ENCODE data around the gene PTPN1.
A peak's percentile ranks its signal among the peaks of the same experiment; 100 is the strongest.
"Not testable (repeated sequence)": the region's sequence is repeated elsewhere in the genome, so short reads cannot be mapped to it uniquely, and the experiment has no call there.

Gene PTPN1

GRCh38 chr20:50611128-50611810 is 101.1 kb downstream of the PTPN1 start:
- Histone ChIP-seq H3K9me3 (ENCODE audit: control insufficient read depth, low read length) (no peaks in the 10 kb centered on the region), H3K9ac (ENCODE audit: low read length) (peak overlapping the region; percentile 20), H3K4me3 (ENCODE audit: low read length) (no peak overlapping the region), H3K4me1 (ENCODE audit: control insufficient read depth, insufficient read depth, low read length) (peaks cover 9% of the 10 kb centered on the region), H3K36me3 (ENCODE audit: control insufficient read depth, insufficient read depth, low read length, severe bottlenecking) (peaks cover 66% of the 10 kb centered on the region), H3K27me3 (replicated peaks; ENCODE audit: control insufficient read depth, insufficient read depth, low read length) (no peaks in the 10 kb centered on the region)
- DNase-seq (ENCODE audit: low read depth) = no peak

GRCh38 chr20:50613438-50614169 is 103.4 kb downstream of the PTPN1 start:
- Histone ChIP-seq H3K9ac (ENCODE audit: low read length) (no peak overlapping the region), H3K9me3 (ENCODE audit: control insufficient read depth, low read length) (no peaks in the 10 kb centered on the region), H3K27me3 (replicated peaks; ENCODE audit: control insufficient read depth, insufficient read depth, low read length) (no peaks in the 10 kb centered on the region), H3K4me1 (ENCODE audit: control insufficient read depth, insufficient read depth, low read length) (peaks cover 9% of the 10 kb centered on the region), H3K36me3 (ENCODE audit: control insufficient read depth, insufficient read depth, low read length, severe bottlenecking) (peaks cover 57% of the 10 kb centered on the region), H3K4me3 (ENCODE audit: low read length) (no peak overlapping the region)
- DNase-seq (ENCODE audit: low read depth) = no peak

DNA sequence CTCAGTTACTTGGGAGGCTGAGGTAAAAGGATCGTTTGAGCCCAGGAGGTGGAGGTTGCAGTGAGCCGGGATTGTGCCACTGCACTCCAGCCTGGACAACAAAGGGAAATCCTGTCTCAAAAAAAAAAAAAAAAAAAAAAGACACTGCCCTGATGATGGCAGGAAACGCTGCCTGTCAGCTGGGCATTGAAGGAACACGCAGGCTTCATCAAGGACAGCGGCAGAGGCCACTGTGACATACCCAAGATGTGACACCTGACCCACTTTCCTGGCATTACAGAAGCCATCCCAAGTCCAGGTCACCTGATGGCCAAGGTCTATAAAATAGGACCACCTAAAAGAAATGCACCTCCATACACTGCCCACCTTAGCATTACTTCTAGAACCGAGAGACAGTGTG is 105.2 kb downstream of the PTPN1 start:
- H3K4me3 ChIP-seq (ENCODE audit: low read length) = no peak overlapping the region
- DNase-seq (ENCODE audit: low read depth) = no peak
- H3K9me3 ChIP-seq (ENCODE audit: control insufficient read depth, low read length) = no peaks in the 10 kb centered on the region
- no peaks in the 10 kb centered on the region for H3K27me3 ChIP-seq (replicated peaks; ENCODE audit: control insufficient read depth, insufficient read depth, low read length)
- no peak overlapping the region for H3K9ac ChIP-seq (ENCODE audit: low read length)
- H3K4me1 ChIP-seq (ENCODE audit: control insufficient read depth, insufficient read depth, low read length) = peaks cover 9% of the 10 kb centered on the region
- peaks cover 61% of the 10 kb centered on the region for H3K36me3 ChIP-seq (ENCODE audit: control insufficient read depth, insufficient read depth, low read length, severe bottlenecking)

DNA sequence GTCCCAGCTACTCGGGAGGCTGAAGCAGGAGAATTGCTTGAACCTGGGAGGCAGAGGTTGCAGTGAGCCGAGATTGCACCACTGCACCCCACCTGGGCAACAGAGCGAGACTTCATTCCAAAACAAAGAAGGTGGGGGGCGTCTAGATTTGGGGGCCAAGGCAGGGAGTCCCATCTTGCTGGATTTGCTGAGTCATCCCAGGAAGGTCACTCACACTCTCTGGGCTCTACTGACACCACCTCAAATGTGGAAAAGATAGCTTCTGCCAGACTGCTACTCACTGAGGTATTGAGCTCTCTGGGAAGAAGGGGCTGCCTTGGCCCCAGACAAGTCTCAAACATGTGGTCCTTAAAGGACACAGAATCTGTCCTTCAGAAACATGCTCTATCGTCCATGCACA is 106.8 kb downstream of the PTPN1 start:
- peaks cover 72% of the 10 kb centered on the region for H3K36me3 ChIP-seq (ENCODE audit: control insufficient read depth, insufficient read depth, low read length, severe bottlenecking)
- H3K9ac ChIP-seq (ENCODE audit: low read length) = no peak overlapping the region
- H3K27me3 ChIP-seq (replicated peaks; ENCODE audit: control insufficient read depth, insufficient read depth, low read length) = no peaks in the 10 kb centered on the region
- H3K9me3 ChIP-seq (ENCODE audit: control insufficient read depth, low read length) = peaks cover 8% of the 10 kb centered on the region
- DNase-seq (ENCODE audit: low read depth) = no peak
- no peak overlapping the region for H3K4me3 ChIP-seq (ENCODE audit: low read length)
- H3K4me1 ChIP-seq (ENCODE audit: control insufficient read depth, insufficient read depth, low read length) = no peaks in the 10 kb centered on the region

GRCh38 chr20:50618537-50618936 is 108.4 kb downstream of the PTPN1 start:
- peaks cover 60% of the 10 kb centered on the region for H3K36me3 ChIP-seq (ENCODE audit: control insufficient read depth, insufficient read depth, low read length, severe bottlenecking)
- no peak for DNase-seq (ENCODE audit: low read depth)
- H3K27me3 ChIP-seq (replicated peaks; ENCODE audit: control insufficient read depth, insufficient read depth, low read length) = no peaks in the 10 kb centered on the region
- no peaks in the 10 kb centered on the region for H3K4me1 ChIP-seq (ENCODE audit: control insufficient read depth, insufficient read depth, low read length)
- H3K4me3 ChIP-seq (ENCODE audit: low read length) = no peak overlapping the region
- H3K9ac ChIP-seq (ENCODE audit: low read length) = no peak overlapping the region
- peaks cover 8% of the 10 kb centered on the region for H3K9me3 ChIP-seq (ENCODE audit: control insufficient read depth, low read length)

GRCh38 chr20:50620459-50620858 is 110.3 kb downstream of the PTPN1 start:
- not testable (repeated sequence) for H3K9me3 ChIP-seq (ENCODE audit: control insufficient read depth, low read length); DNase-seq (ENCODE audit: low read depth); H3K27me3 ChIP-seq (replicated peaks; ENCODE audit: control insufficient read depth, insufficient read depth, low read length); H3K4me1 ChIP-seq (ENCODE audit: control insufficient read depth, insufficient read depth, low read length); H3K4me3 ChIP-seq (ENCODE audit: low read length); H3K9ac ChIP-seq (ENCODE audit: low read length)
- peaks cover 44% of the 10 kb centered on the region for H3K36me3 ChIP-seq (ENCODE audit: control insufficient read depth, insufficient read depth, low read length, severe bottlenecking)

DNA sequence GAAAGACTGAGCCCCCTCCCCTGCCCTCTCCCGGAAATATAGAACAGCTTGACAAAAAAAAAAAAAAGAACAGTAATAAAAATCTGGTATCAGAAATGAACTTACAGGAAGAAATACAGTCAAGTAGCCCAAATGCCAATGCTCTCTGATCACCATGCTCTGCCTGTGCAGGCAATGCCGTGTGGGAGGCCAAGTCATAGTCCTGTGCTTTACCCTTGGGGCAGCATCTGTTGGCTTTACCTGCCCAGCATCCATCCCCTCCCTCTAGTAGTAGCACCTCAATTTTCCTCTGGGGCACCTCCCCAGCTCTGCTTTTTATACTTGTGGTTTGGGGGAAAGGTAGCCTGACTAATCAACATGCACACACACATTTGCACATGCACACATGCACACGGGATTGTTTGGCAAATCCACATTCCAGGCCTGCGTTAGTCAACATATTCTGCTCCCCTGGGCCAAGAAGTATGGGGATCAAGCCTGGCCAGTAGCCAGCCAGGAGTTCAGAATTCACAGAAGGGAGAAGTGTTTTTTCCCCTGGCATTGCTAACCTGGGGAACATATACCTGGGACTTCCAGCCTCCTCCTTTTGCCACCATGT is 111.0 kb downstream of the PTPN1 start:
- H3K36me3 ChIP-seq (ENCODE audit: control insufficient read depth, insufficient read depth, low read length, severe bottlenecking) = peaks cover 37% of the 10 kb centered on the region
- peaks cover 15% of the 10 kb centered on the region for H3K4me1 ChIP-seq (ENCODE audit: control insufficient read depth, insufficient read depth, low read length)
- H3K27me3 ChIP-seq (replicated peaks; ENCODE audit: control insufficient read depth, insufficient read depth, low read length) = no peaks in the 10 kb centered on the region
- no peak for DNase-seq (ENCODE audit: low read depth)
- H3K9me3 ChIP-seq (ENCODE audit: control insufficient read depth, low read length) = peaks cover 8% of the 10 kb centered on the region
- no peak overlapping the region for H3K9ac ChIP-seq (ENCODE audit: low read length)
- H3K4me3 ChIP-seq (ENCODE audit: low read length) = no peak overlapping the region

GRCh38 chr20:50624351-50625016 is 114.3 kb downstream of the PTPN1 start:
- H3K4me3 ChIP-seq (ENCODE audit: low read length) = no peak overlapping the region
- DNase-seq (ENCODE audit: low read depth) = no peak

DNA sequence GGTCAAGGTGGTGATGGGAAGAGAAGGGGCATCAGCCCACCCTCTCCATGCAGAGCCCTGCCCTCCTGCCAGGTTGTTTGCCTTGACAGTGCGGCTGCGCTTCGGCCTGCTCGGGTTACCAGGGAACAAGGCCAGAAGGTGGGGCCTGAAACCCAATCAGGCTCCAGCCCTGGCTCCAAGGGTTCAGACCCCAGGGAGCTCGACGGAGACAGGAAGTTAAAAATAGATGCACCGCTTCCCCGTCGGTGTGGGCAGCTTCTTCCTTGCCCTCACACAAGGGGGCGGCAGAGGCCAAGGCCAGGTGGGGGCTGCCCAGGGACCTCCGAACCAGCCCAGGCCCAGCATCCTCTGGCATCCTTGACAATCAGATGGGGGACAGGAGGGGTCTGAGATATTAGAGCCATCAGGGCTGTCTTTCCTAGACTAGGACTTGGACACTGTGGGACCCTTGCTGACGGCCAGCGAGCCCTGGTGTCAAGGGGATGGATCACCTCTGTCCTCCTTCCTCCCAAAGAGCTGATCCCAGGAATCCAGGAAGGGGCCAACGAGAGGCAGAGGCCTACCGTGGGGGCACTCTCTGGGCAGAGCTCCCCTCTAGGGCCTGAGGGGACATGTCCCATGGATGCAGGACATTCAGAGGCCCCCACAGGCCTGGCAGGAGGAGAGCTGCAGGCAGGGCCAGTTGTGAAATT is 115.9 kb downstream of the PTPN1 start:
- DNase-seq (ENCODE audit: low read depth) = peak; percentile 19
- peak overlapping the region; percentile 41 for H3K4me3 ChIP-seq (ENCODE audit: low read length)
- peak overlapping the region; percentile 79 for H3K9ac ChIP-seq (ENCODE audit: low read length)
- peaks cover 10% of the 10 kb centered on the region for H3K36me3 ChIP-seq (ENCODE audit: control insufficient read depth, insufficient read depth, low read length, severe bottlenecking)
- H3K9me3 ChIP-seq (ENCODE audit: control insufficient read depth, low read length) = peaks cover 4% of the 10 kb centered on the region
- no peaks in the 10 kb centered on the region for H3K27me3 ChIP-seq (replicated peaks; ENCODE audit: control insufficient read depth, insufficient read depth, low read length)
- H3K4me1 ChIP-seq (ENCODE audit: control insufficient read depth, insufficient read depth, low read length) = peaks cover 27% of the 10 kb centered on the region

More at GRCh38 chr20:50624351-50625016, 114.3 kb downstream of the PTPN1 start:
- H3K36me3 ChIP-seq (ENCODE audit: control insufficient read depth, insufficient read depth, low read length, severe bottlenecking) = peaks cover 19% of the 10 kb centered on the region
- H3K4me1 ChIP-seq (ENCODE audit: control insufficient read depth, insufficient read depth, low read length) = peaks cover 24% of the 10 kb centered on the region
- H3K9me3 ChIP-seq (ENCODE audit: control insufficient read depth, low read length) = peaks cover 8% of the 10 kb centered on the region
- no peaks in the 10 kb centered on the region for H3K27me3 ChIP-seq (replicated peaks; ENCODE audit: control insufficient read depth, insufficient read depth, low read length)
- H3K9ac ChIP-seq (ENCODE audit: low read length) = no peak overlapping the region

- Histone ChIP-seq H3K9me3 (ENCODE audit: control insufficient read depth, low read length) (no peaks in the 10 kb centered on the region), H3K27me3 (replicated peaks; ENCODE audit: control insufficient read depth, insufficient read depth, low read length) (no peaks in the 10 kb centered on the region), H3K4me1 (ENCODE audit: control insufficient read depth, insufficient read depth, low read length) (peaks cover 27% of the 10 kb centered on the region), H3K4me3 (ENCODE audit: low read length) (no peak overlapping the region), H3K9ac (ENCODE audit: low read length) (no peak overlapping the region), H3K36me3 (ENCODE audit: control insufficient read depth, insufficient read depth, low read length, severe bottlenecking) (no peaks in the 10 kb centered on the region)
- DNase-seq (ENCODE audit: low read depth) = no peak
These were observed 117.6 kb downstream of the PTPN1 start for GRCh38 chr20:50627747-50628146.
